K562 (cell line): ENCODE results near the gene KIRREL1.

Experiments
- FOXA3 ChIP-seq, 2 experiments: fragments of 450-650 bp in 1 of 2; sonication (generic) in 1 of 2; formaldehyde crosslinking; IDR thresholded peaks in 1 of 2; conservative IDR thresholded peaks in 1 of 2; 2 replicates each; pipeline versions ENCODE4 v1.4.0 to v1.8.0; 2020 to 2022; ENCODE audit warnings: mild to moderate bottlenecking in 2 of 2, missing genetic modification reagents in 1 of 2
- MCM3 ChIP-seq: fragments of 450-650 bp; IDR thresholded peaks from 2 replicates; pipeline ENCODE4 v1.6.1; 2016
- MTF1 ChIP-seq: fragments of 250-450 bp; sonication (Bioruptor Pico); IDR thresholded peaks from 2 replicates; pipeline ENCODE4 v1.9.0; 2021; ENCODE audit warnings: moderate library complexity, mild to moderate bottlenecking, inconsistent platforms, borderline replicate concordance
- ZBTB2 ChIP-seq: fragments of 450-650 bp; IDR thresholded peaks from 2 replicates; pipeline ENCODE4 v1.6.1; 2016; ENCODE audit warnings: antibody characterized with exemption
- ZNF668 ChIP-seq: fragments of 250-450 bp; sonication (Bioruptor Pico); IDR thresholded peaks from 2 replicates; pipeline ENCODE4 v1.8.0; 2022; ENCODE audit warnings: mild to moderate bottlenecking, inconsistent platforms
- ZSCAN32 ChIP-seq: fragments of 450-650 bp; formaldehyde crosslinking; IDR thresholded peaks from 2 replicates; pipeline ENCODE4 v1.4.0; 2020; ENCODE audit warnings: mild to moderate bottlenecking, moderate library complexity
- TF ChIP-seq, protein P1 (sequence below), 3 experiments: IDR thresholded peaks in 2 of 3; conservative IDR thresholded peaks in 1 of 3; 2 replicates each; pipeline ENCODE4 v1.5.1; 2011 to 2012; ENCODE audit warnings: low read length in 3 of 3, mild to moderate bottlenecking in 3 of 3, control low read depth in 2 of 3, improper control_type of control experiment in 1 of 3, inconsistent platforms in 1 of 3, low read depth in 1 of 3, mixed read lengths in 1 of 3, moderate library complexity in 1 of 3; ENCODE audit not compliant: insufficient read depth in 2 of 3

DNA sequence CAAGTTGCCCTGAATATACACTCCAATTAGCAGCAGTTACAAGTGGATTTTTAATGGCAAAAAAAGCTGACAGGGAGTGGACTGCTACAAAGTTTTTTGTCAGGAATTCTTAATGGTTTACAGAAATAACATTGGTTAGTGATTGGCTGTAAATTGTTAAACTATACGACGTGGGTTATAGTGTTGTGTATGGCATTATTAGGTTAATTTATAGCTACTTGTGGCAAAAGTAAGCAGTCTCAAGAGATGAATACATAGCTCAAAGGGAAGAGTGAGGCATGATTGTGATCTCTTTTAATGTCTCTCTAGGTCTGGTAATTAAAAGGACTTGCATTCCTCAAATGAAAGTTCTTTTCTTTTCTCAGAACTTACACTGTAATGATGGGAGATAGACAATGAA, 111.4 kb downstream of the KIRREL1 start:
- TF ChIP-seq, protein P1, sequence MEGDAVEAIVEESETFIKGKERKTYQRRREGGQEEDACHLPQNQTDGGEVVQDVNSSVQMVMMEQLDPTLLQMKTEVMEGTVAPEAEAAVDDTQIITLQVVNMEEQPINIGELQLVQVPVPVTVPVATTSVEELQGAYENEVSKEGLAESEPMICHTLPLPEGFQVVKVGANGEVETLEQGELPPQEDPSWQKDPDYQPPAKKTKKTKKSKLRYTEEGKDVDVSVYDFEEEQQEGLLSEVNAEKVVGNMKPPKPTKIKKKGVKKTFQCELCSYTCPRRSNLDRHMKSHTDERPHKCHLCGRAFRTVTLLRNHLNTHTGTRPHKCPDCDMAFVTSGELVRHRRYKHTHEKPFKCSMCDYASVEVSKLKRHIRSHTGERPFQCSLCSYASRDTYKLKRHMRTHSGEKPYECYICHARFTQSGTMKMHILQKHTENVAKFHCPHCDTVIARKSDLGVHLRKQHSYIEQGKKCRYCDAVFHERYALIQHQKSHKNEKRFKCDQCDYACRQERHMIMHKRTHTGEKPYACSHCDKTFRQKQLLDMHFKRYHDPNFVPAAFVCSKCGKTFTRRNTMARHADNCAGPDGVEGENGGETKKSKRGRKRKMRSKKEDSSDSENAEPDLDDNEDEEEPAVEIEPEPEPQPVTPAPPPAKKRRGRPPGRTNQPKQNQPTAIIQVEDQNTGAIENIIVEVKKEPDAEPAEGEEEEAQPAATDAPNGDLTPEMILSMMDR (IDR thresholded peaks at IDR 0.05 in 2 of 3, conservative IDR thresholded peaks at IDR 0.05 in 1 of 3; ENCODE audit: insufficient read depth in 2 of 3, low read depth in 1 of 3, low read length in 3 of 3), result no peak
- TF ChIP-seq ZNF668 (CRISPR knock-in tag) (no peak), ZSCAN32 (CRISPR knock-in tag) (no peak), MCM3 (no peak), ZBTB2 (no peak), FOXA3 (CRISPR knock-in tag; conservative IDR thresholded peaks at IDR 0.05 in 1 of 2, IDR thresholded peaks at IDR 0.05 in 1 of 2) (no peak), MTF1 (CRISPR knock-in tag) (no peak)
